HG03378 (cell line): ENCODE data around the gene PRLR.
A peak's percentile ranks its signal among the peaks of the same experiment; 100 is the strongest.

Source experiments
- ATAC-seq: cut with Tn5 transposase; IDR thresholded peaks from one replicate; pipeline ENCODE4 v1.9.1; 2021; ENCODE audit warnings: mild to moderate bottlenecking, moderate library complexity; ENCODE audit not compliant: unreplicated experiment

The PRLR gene

GRCh38 chr5:35009657-35010056 is 220.6 kb downstream of the PRLR start:
- ATAC-seq = no peak

GRCh38 chr5:35009019-35009418 is 221.3 kb downstream of the PRLR start:
- ATAC-seq = no peak

DNA sequence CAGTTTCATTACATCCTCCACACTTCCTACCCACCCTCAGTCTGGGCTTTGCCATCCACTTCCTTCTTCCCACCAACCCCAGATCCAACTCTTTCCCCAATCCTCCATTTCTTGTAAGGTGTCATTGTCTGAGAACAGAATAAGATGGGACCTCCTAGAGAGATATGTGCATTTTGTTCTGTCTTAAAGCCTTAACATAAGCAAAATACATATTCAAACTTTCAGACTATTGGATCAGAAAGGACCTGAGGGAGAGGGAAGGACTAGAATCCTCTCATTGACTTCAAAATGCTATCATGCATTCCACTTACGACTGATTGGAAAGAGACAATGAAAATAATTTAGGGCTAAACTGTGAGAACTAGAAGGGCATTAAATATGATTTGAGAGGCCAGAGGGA is 225.5 kb downstream of the PRLR start:
- ATAC-seq = no peak

DNA sequence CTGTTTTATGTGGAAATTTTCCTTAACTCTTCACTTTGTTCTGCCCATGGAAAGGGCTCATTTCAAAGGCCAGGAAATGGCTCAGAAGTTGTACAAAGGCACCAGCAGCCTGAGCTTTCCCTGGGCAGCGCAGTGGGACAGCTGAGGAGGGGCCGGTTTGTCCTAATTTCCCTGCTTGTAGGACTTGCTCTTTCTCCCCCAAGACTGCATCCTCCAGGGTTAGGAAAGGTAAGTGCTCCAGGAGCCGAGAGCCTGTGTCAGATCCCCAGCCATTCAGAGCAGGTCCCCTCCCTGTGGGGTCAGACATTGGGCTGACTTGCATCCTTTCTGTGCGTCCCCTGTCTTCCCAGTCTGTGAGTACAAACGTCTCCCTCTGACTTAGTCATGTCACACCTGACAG is 226.1 kb downstream of the PRLR start:
- no peak for ATAC-seq

DNA sequence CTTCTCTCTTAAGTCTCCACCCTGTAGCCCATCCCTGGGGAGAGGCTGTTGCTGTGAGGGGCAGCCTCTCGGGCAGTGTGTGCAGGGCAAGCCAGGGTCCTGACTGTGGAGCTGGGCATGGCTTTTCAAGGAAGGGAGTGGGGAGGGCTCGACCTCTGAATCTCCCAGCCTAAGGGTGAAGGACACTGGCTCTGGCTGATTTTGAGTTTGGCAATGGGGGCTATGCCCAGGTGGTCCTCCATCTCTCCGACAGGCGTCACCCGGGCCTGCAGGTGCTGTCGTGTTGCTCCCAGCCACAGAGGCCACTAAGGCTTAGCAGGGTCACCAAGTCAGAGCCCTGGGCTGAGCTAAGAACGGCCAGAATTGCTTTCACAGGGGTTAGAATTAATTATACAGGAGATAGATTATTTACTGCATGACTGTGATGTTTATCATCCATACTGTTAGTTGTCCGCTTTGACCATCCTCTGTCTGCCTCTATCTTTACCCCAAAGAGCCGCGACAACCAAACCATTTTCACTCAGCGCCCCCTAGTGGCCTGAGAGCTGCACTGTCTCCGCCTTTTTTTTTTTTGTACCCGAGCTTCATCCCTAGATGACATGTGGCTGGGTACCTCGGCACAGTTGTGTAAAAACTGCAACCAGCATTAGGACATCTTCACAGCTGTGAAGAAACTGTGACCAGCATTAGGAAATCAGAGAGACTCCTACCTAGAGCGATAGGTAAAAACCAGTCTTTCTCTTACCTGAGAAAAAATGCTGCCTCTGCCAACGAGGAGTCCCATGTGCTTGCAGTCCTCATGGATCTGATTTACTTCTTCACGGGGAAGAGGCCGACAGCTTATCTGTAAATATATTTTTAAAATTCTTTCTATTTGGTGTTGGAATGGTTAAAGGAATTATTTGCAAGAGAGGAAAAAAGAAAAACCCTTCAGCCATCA is 227.0 kb downstream of the PRLR start:
- peak; percentile 81 for ATAC-seq

- ATAC-seq = no peak
Measured at GRCh38 chr5:35002459-35002858, 227.8 kb downstream of the PRLR start.

GRCh38 chr5:35001842-35002241 is 228.4 kb downstream of the PRLR start:
- no peak for ATAC-seq
